ENCODE results near the gene MAPT. TPM values are rescaled to one million over a fixed set of nuclear protein-coding genes. Genes with fewer than 3 reads are reported as not detected.

Gene MAPT
- total RNA-seq, 1 donor from 2014 or later, result 6.1 TPM

- DNase-seq (ENCODE audit: extremely low spot score in 2 of 2), result no peak
- H3K27me3 ChIP-seq, result no peaks in the 10 kb centered on the region
- no peak overlapping the region for H3K4me3 ChIP-seq
- H3K36me3 ChIP-seq, result peaks cover 0 to 3% of the 10 kb centered on the region in 2 donors
- no peaks in the 10 kb centered on the region for H3K9me3 ChIP-seq
- TF ChIP-seq, protein P1, sequence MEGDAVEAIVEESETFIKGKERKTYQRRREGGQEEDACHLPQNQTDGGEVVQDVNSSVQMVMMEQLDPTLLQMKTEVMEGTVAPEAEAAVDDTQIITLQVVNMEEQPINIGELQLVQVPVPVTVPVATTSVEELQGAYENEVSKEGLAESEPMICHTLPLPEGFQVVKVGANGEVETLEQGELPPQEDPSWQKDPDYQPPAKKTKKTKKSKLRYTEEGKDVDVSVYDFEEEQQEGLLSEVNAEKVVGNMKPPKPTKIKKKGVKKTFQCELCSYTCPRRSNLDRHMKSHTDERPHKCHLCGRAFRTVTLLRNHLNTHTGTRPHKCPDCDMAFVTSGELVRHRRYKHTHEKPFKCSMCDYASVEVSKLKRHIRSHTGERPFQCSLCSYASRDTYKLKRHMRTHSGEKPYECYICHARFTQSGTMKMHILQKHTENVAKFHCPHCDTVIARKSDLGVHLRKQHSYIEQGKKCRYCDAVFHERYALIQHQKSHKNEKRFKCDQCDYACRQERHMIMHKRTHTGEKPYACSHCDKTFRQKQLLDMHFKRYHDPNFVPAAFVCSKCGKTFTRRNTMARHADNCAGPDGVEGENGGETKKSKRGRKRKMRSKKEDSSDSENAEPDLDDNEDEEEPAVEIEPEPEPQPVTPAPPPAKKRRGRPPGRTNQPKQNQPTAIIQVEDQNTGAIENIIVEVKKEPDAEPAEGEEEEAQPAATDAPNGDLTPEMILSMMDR (IDR thresholded peaks at IDR 0.05), result no peak
- no peak for TF ChIP-seq POLR2AphosphoS5 (IDR thresholded peaks at IDR 0.05; ENCODE audit: insufficient read depth in 1 of 2, low read depth in 1 of 2)
- no peak for TF ChIP-seq POLR2A (IDR thresholded peaks at IDR 0.05)
- intact Hi-C loops (cut with DNase I), result no loop called here
- H3K27ac ChIP-seq, result no peak overlapping the region
- no peaks in the 10 kb centered on the region for H3K4me1 ChIP-seq
These were observed 129.5 kb downstream of the MAPT start for GRCh38 chr17:46023783-46024388.

DNA sequence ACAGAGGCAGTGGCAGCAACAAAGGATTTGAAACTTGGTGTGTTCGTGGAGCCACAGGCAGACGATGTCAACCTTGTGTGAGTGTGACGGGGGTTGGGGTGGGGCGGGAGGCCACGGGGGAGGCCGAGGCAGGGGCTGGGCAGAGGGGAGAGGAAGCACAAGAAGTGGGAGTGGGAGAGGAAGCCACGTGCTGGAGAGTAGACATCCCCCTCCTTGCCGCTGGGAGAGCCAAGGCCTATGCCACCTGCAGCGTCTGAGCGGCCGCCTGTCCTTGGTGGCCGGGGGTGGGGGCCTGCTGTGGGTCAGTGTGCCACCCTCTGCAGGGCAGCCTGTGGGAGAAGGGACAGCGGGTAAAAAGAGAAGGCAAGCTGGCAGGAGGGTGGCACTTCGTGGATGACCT, 130.2 kb downstream of the MAPT start:
- no peak for DNase-seq (ENCODE audit: extremely low spot score in 2 of 2)
- H3K4me3 ChIP-seq, result no peak overlapping the region
- H3K4me1 ChIP-seq, result no peaks in the 10 kb centered on the region
- intact Hi-C loops (cut with DNase I), result no loop called here
- TF ChIP-seq, protein P1 (IDR thresholded peaks at IDR 0.05), result no peak
- TF ChIP-seq POLR2AphosphoS5 (IDR thresholded peaks at IDR 0.05; ENCODE audit: insufficient read depth in 1 of 2, low read depth in 1 of 2), result no peak
- TF ChIP-seq POLR2A (IDR thresholded peaks at IDR 0.05), result no peak
- no peaks in the 10 kb centered on the region for H3K9me3 ChIP-seq
- no peak overlapping the region for H3K27ac ChIP-seq
- no peaks in the 10 kb centered on the region for H3K27me3 ChIP-seq
- H3K36me3 ChIP-seq, result peaks cover 0 to 3% of the 10 kb centered on the region in 2 donors

DNA sequence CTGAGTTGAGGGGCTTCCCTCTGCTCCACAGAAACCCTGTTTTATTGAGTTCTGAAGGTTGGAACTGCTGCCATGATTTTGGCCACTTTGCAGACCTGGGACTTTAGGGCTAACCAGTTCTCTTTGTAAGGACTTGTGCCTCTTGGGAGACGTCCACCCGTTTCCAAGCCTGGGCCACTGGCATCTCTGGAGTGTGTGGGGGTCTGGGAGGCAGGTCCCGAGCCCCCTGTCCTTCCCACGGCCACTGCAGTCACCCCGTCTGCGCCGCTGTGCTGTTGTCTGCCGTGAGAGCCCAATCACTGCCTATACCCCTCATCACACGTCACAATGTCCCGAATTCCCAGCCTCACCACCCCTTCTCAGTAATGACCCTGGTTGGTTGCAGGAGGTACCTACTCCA, 130.7 kb downstream of the MAPT start:
- intact Hi-C loops (cut with DNase I), result no loop called here
- no peak overlapping the region for H3K27ac ChIP-seq
- H3K9me3 ChIP-seq, result no peaks in the 10 kb centered on the region
- TF ChIP-seq POLR2A (IDR thresholded peaks at IDR 0.05), result no peak
- TF ChIP-seq, protein P1 (IDR thresholded peaks at IDR 0.05), result no peak
- TF ChIP-seq POLR2AphosphoS5 (IDR thresholded peaks at IDR 0.05; ENCODE audit: insufficient read depth in 1 of 2, low read depth in 1 of 2), result no peak
- H3K4me1 ChIP-seq, result no peaks in the 10 kb centered on the region
- peaks cover 0 to 3% of the 10 kb centered on the region in 2 donors for H3K36me3 ChIP-seq
- H3K4me3 ChIP-seq, result no peak overlapping the region
- no peaks in the 10 kb centered on the region for H3K27me3 ChIP-seq
- peak in 1 of 2 donors; percentile 75 for DNase-seq (ENCODE audit: extremely low spot score in 2 of 2)

GRCh38 chr17:46025510-46026165, 131.3 kb downstream of the MAPT start:
- H3K4me3 ChIP-seq, result no peak overlapping the region
- peaks cover 0 to 6% of the 10 kb centered on the region in 2 donors for H3K36me3 ChIP-seq
- TF ChIP-seq POLR2A (IDR thresholded peaks at IDR 0.05), result no peak
- TF ChIP-seq POLR2AphosphoS5 (IDR thresholded peaks at IDR 0.05; ENCODE audit: insufficient read depth in 1 of 2, low read depth in 1 of 2), result no peak
- TF ChIP-seq, protein P1 (IDR thresholded peaks at IDR 0.05), result no peak
- H3K27ac ChIP-seq, result no peak overlapping the region
- H3K27me3 ChIP-seq, result no peaks in the 10 kb centered on the region
- no peaks in the 10 kb centered on the region for H3K4me1 ChIP-seq
- peak in 1 of 2 donors; percentile 72 for DNase-seq (ENCODE audit: extremely low spot score in 2 of 2)
- intact Hi-C loops (cut with DNase I), result no loop called here
- H3K9me3 ChIP-seq, result no peaks in the 10 kb centered on the region
